Measurements from ENCODE around the gene BEND4. TPM values are rescaled to one million over a fixed set of nuclear protein-coding genes. Genes with fewer than 3 reads are reported as not detected.

Gene BEND4
- polyA plus RNA-seq, 3 donors = 0.03 TPM; not detected in 2

- WGBS, 3 donors = 59 to 86% (median 83%) methylated on average over 4 of the region's 4 CpGs
- no peak overlapping the region for H3K27ac ChIP-seq (ENCODE audit: low read depth, low read length)
Observed at GRCh38 chr4:42122237-42122636, 30.2 kb downstream of the BEND4 start.

GRCh38 chr4:42119886-42120285, 32.6 kb downstream of the BEND4 start:
- H3K27ac ChIP-seq (ENCODE audit: low read depth, low read length) = no peak overlapping the region
- WGBS, 3 donors = 43 to 75% (median 66%) methylated on average over 12 of the region's 12 CpGs

GRCh38 chr4:42112846-42113245, 39.6 kb downstream of the BEND4 start:
- WGBS, 3 donors = 49 to 60% (median 59%) methylated on average over 3 of the region's 3 CpGs
- H3K27ac ChIP-seq (ENCODE audit: low read depth, low read length) = no peak overlapping the region

GRCh38 chr4:42104521-42104920, 47.9 kb downstream of the BEND4 start:
- no peak overlapping the region for H3K27ac ChIP-seq (ENCODE audit: low read depth, low read length)
- WGBS, 3 donors = 28 to 56% (median 34%) methylated on average over 2 of the region's 2 CpGs

- H3K27ac ChIP-seq (ENCODE audit: low read depth, low read length) = no peak overlapping the region
- 93% methylated on average over 8 of the region's 8 CpGs for WGBS, 3 donors
Observed at GRCh38 chr4:42101446-42101975, 50.9 kb downstream of the BEND4 start.

- no peak overlapping the region for H3K27ac ChIP-seq (ENCODE audit: low read depth, low read length)
- WGBS, 3 donors = 77 to 96% (median 83%) methylated on average over 6 of the region's 6 CpGs
Observed at GRCh38 chr4:42088386-42088785, 64.1 kb downstream of the BEND4 start.

GRCh38 chr4:42083816-42084215, 68.6 kb downstream of the BEND4 start:
- WGBS, 3 donors = 96 to 100% (median 98%) methylated on average over 1 of the region's 1 CpG
- H3K27ac ChIP-seq (ENCODE audit: low read depth, low read length) = no peak overlapping the region

- H3K27ac ChIP-seq (ENCODE audit: low read depth, low read length) = no peak overlapping the region
- WGBS, 3 donors = 94 to 98% (median 96%) methylated on average over 3 of the region's 3 CpGs
Observed at GRCh38 chr4:42080306-42080705, 72.1 kb downstream of the BEND4 start.

- H3K27ac ChIP-seq (ENCODE audit: low read depth, low read length) = no peak overlapping the region
Observed at GRCh38 chr4:42078184-42078801, 74.2 kb downstream of the BEND4 start.

GRCh38 chr4:42074294-42074693, 78.2 kb downstream of the BEND4 start:
- H3K27ac ChIP-seq (ENCODE audit: low read depth, low read length) = no peak overlapping the region
- 92 to 100% (median 100%) methylated on average over 1 of the region's 1 CpG for WGBS, 3 donors

GRCh38 chr4:42070463-42070862, 82.0 kb downstream of the BEND4 start:
- WGBS, 3 donors = 87 to 93% (median 92%) methylated on average over 4 of the region's 4 CpGs
- no peak overlapping the region for H3K27ac ChIP-seq (ENCODE audit: low read depth, low read length)

GRCh38 chr4:42067264-42067663, 85.2 kb downstream of the BEND4 start:
- H3K27ac ChIP-seq (ENCODE audit: low read depth, low read length) = no peak overlapping the region
- 48 to 50% (median 48%) methylated on average over 2 of the region's 2 CpGs for WGBS, 3 donors

- 93 to 96% (median 94%) methylated on average over 2 of the region's 2 CpGs for WGBS, 3 donors
- no peak overlapping the region for H3K27ac ChIP-seq (ENCODE audit: low read depth, low read length)
Observed at GRCh38 chr4:42066402-42066801, 86.1 kb downstream of the BEND4 start.

Other genes with a start within 250 kb of the BEND4 start
- 10 to 100 TPM in 1 of 3 donors, 1 to 10 TPM in 2; 7.2 to 11.2 (median 9.7) TPM for gene TMEM33, start 217.2 kb downstream of the BEND4 start, polyA plus RNA-seq
- gene DCAF4L1, start 170.9 kb downstream of the BEND4 start, polyA plus RNA-seq = under 1 TPM; under 0.01 to 0.09 (median 0.02) TPM
- gene SLC30A9, start 162.1 kb downstream of the BEND4 start, polyA plus RNA-seq = 10 to 100 TPM; 10.6 to 15.1 (median 14.3) TPM
- 10 to 100 TPM in 1 of 3 donors, 1 to 10 TPM in 1, under 1 TPM in 1; 0.29 to 12.8 (median 1.4) TPM for gene SHISA3, start 244.8 kb upstream of the BEND4 start, polyA plus RNA-seq